ENCODE data around the gene SV2B.

GRCh38 chr15:91244919-91245318, 144.9 kb downstream of the SV2B start:
- no peak for TF ChIP-seq CTCF (IDR thresholded peaks at IDR 0.05; ENCODE audit: insufficient read depth, low read depth, low read length)
- TF ChIP-seq EZH2 (IDR thresholded peaks at IDR 0.05; ENCODE audit: insufficient read depth, low read length): no peak

All from astrocyte (in vitro differentiated cells and primary cell).